HG03060 (cell line): ENCODE data around the gene OR56B4.
"Not testable (repeated sequence)": the region's sequence is repeated elsewhere in the genome, so short reads cannot be mapped to it uniquely, and the experiment has no call there.

Source experiments
- ATAC-seq: cut with Tn5 transposase; IDR thresholded peaks from one replicate; pipeline ENCODE4 v1.9.1; 2021; ENCODE audit warnings: low read depth, moderate number of reproducible peaks; ENCODE audit not compliant: unreplicated experiment

OR56B4 gene

DNA sequence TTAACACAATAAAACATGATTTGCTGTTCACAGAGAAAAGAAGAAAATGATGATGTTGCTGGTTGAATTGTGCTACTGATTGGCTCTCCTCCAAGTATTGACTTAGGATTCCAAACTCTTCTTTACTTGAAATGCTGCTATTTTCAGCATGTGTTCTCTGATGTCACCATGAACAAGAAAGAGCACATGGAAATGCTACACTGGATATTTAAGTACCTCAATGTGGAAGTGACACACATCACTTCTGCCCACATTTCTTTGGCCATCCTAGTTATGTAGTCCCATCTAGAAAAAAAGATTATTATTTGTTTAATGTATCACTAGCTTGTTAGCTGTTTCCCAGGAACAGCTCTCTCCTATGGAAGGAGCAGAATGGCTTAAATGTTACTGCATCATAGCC, 35.5 kb downstream of the OR56B4 start:
- no peak for ATAC-seq

GRCh38 chr11:6143737-6144136, 36.3 kb downstream of the OR56B4 start:
- not testable (repeated sequence) for ATAC-seq

DNA sequence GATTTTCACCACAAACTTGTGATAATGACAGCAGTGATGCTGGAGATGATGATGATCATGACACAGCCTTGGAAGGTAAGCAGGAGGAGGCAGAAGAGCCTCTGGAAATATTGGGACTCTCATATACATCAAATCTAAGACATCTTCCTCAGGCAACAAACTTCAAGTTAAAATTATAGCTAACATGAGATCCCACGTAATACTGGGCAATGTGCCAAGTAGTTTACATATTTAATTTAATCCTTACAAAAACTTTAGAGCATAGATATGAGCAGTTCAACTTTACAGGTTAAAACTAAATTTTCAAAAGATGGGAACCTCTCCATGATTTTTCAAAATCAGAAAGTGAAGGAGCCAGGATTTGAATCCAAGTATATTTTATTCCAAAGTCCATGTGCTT, 43.6 kb downstream of the OR56B4 start:
- no peak for ATAC-seq

- no peak for ATAC-seq
Observed at GRCh38 chr11:6152126-6152525, 44.6 kb downstream of the OR56B4 start.

DNA sequence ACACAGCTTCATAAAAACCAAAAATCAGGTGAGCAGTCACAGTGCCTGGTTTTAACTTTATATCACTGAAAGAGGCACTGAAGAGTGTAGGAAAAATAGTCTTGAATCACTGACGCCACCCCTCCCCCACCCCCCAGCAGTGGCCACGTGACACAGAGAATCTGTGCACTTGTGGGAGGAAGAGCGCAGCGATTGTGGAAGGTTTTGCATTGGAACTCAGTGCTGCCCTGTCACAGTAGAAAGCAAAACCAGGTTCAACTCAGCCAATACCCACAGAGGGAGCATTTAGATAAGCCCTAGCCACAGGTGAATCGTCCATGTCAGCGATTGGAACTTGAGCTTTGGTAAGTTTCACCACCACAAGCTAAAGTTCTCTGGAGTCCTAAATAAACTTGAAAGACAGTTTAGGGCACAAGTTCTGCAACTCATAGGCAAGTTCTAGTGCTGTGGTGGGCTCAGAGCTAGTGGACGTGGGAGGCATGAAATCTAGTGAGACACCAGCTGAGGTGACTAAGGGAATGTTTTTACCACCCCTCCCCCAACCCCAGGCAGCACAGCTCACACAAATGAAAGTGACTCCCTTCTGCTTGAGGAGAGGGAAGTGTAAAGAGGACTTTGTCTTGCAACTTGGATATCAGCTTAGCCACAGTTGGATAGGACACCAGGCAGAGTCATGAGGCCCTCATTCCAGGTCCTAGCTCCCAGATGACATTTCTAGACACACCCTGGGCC, 49.3 kb downstream of the OR56B4 start:
- no peak for ATAC-seq
